Lung (tissue), 12 donors: ENCODE data around the gene MRTFB. TPM values are rescaled to one million over a fixed set of nuclear protein-coding genes. Genes with fewer than 3 reads are reported as not detected.

Source experiments
- ATAC-seq: fragments of 200-7000 bp; cut with Tn5 transposase; one replicate; pipeline ENCODE4 v1.9.1; 2020; ENCODE audit warnings: moderate number of reproducible peaks; ENCODE audit not compliant: insufficient read depth, low FRiP score
- DNase-seq, 3 donors: peaks; one replicate each; pipeline ENCODE4 v3.0.0-alpha.2; 2013 to 2017
- H3K27ac ChIP-seq, 2 donors: one replicate each; pipeline ENCODE4 v1.5.1; 2013; ENCODE audit warnings: mild to moderate bottlenecking in 2 of 2, moderate library complexity in 2 of 2, control low read depth in 1 of 2, inconsistent platforms in 1 of 2, low read depth in 1 of 2, low read length in 1 of 2
- H3K27me3 ChIP-seq, 3 donors: one replicate each; pipeline ENCODE4 v1.5.1; 2013; ENCODE audit warnings: low read length in 2 of 3; ENCODE audit not compliant: control insufficient read depth in 3 of 3, insufficient read depth in 3 of 3
- H3K36me3 ChIP-seq, 4 donors: one replicate each; pipeline ENCODE4 v1.5.1; 2013; ENCODE audit warnings: low read length in 4 of 4, mild to moderate bottlenecking in 1 of 4, moderate library complexity in 1 of 4; ENCODE audit not compliant: control insufficient read depth in 4 of 4, insufficient read depth in 4 of 4
- H3K4me1 ChIP-seq, 5 donors: one replicate each; pipeline ENCODE4 v1.5.1; 2013; ENCODE audit warnings: low read length in 5 of 5, mild to moderate bottlenecking in 2 of 5, moderate library complexity in 1 of 5; ENCODE audit not compliant: control insufficient read depth in 5 of 5, insufficient read depth in 5 of 5
- H3K4me3 ChIP-seq: one replicate; pipeline ENCODE4 v1.5.1; 2013; ENCODE audit warnings: mild to moderate bottlenecking, control low read depth, moderate library complexity
- H3K9ac ChIP-seq, 2 donors: one replicate each; pipeline ENCODE4 v1.5.1; 2013; ENCODE audit warnings: low read length in 2 of 2, control low read depth in 1 of 2; ENCODE audit not compliant: insufficient read depth in 1 of 2
- H3K9me3 ChIP-seq, 4 donors: one replicate each; pipeline ENCODE4 v1.5.1; 2013; ENCODE audit warnings: low read length in 3 of 4, mild to moderate bottlenecking in 1 of 4, moderate library complexity in 1 of 4; ENCODE audit not compliant: control insufficient read depth in 4 of 4, insufficient read depth in 3 of 4
- CTCF ChIP-seq: IDR thresholded peaks from 2 replicates; pipeline ENCODE4 v1.5.1; 2012; ENCODE audit warnings: mild to moderate bottlenecking; ENCODE audit errors: control extremely low read depth, extremely low read depth
- WGBS, 2 donors: extraction: QIAGEN DNeasy Blood & Tissue Kit; methylation state at CpG; one replicate each; pipeline ENCODE4 v1.1.7; 2013; 5-methylcytosine and 5-hydroxymethylcytosine counted together
- polyA plus RNA-seq, 2 donors: library from polyadenylated mRNA; stranded (reverse); fragments of 200-250 nt; gene quantifications; one replicate each; pipeline ENCODE4 v1.2.1, GENCODE V29; 2013
- total RNA-seq, 2 donors: library from RNA; depleted of rRNA in 1 of 2; stranded (reverse); fragments of >200 nt in 1 of 2; gene quantifications; one replicate each; pipeline ENCODE4 v1.2.1, GENCODE V29; 2014 to 2021
- donor health status: control.
- donor health status: control.
- donor health status: Bipolar disorder and iron deficiency.
- donor health status: healthy.
- donor health status: DM: yes; HTN: yes; CAD: no.

The MRTFB gene
- total and polyA plus RNA-seq, 4 donors, result 8.8 to 50.9 (median 27.8) TPM

- Histone ChIP-seq H3K27me3 (no peaks in the 10 kb centered on the region), H3K9me3 (no peaks in the 10 kb centered on the region), H3K4me1 (peaks cover 0 to 32% (median 2%) of the 10 kb centered on the region in 5 donors), H3K27ac (no peak overlapping the region), H3K36me3 (peaks cover 20 to 25% (median 25%) of the 10 kb centered on the region in 4 donors), H3K4me3 (no peak overlapping the region), H3K9ac (no peak overlapping the region)
- TF ChIP-seq CTCF, result no peak
- ATAC-seq (no peak), DNase-seq (peak in 2 of 3 donors; percentile 13 to 16)
- 83 to 96% methylated on average over 3 of the region's 3 CpGs for WGBS, 2 donors
These were observed 170.5 kb downstream of the MRTFB start for GRCh38 chr16:14241631-14242030.

DNA sequence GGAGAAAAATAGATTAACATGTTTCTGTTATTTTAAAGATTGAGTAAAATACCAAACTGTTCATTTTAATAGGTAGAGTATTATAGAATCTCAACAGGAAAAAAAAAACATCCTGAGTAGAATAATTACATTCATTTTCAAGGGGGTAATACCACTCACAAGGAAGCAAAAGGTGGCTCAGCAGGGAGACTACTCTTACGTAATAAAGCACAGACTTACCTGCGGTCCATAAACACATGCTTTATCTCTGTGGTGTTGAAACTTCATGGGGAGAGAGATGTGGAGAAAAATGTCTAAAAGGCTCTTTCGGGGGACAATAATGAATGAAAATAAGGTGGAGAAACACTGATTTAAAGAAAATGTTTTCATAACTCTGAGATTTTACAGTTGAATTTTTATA lies 171.7 kb downstream of the MRTFB start:
- Histone ChIP-seq H3K27ac (no peak overlapping the region), H3K9me3 (no peaks in the 10 kb centered on the region), H3K36me3 (peaks cover 27 to 32% (median 30%) of the 10 kb centered on the region in 4 donors), H3K9ac (no peak overlapping the region), H3K4me1 (peaks cover 0 to 26% (median 0%) of the 10 kb centered on the region in 5 donors), H3K27me3 (no peaks in the 10 kb centered on the region), H3K4me3 (no peak overlapping the region)
- ATAC-seq (no peak), DNase-seq (no peak)
- 90 to 95% methylated on average over 3 of the region's 3 CpGs for WGBS, 2 donors
- no peak for TF ChIP-seq CTCF

GRCh38 chr16:14244196-14245010 lies 173.3 kb downstream of the MRTFB start:
- no peaks in the 10 kb centered on the region for H3K9me3 ChIP-seq
- peaks cover 0 to 22% (median 0%) of the 10 kb centered on the region in 5 donors for H3K4me1 ChIP-seq
- no peak overlapping the region for H3K9ac ChIP-seq
- H3K27ac ChIP-seq, result no peak overlapping the region
- peaks cover 23 to 36% (median 31%) of the 10 kb centered on the region in 4 donors for H3K36me3 ChIP-seq
- no peak overlapping the region for H3K4me3 ChIP-seq
- no peaks in the 10 kb centered on the region for H3K27me3 ChIP-seq
- no peak for ATAC-seq
- WGBS, 2 donors, result 93 to 94% methylated on average over 4 of the region's 4 CpGs
- peak in 2 of 3 donors; percentile 44 to 62 for DNase-seq
- TF ChIP-seq CTCF, result no peak
